CD4-positive, alpha-beta T cell treated with Interleukin-15 for 1 hour (primary cell): ENCODE data around the gene ZFP36.
"Not testable (repeated sequence)": the region's sequence is repeated elsewhere in the genome, so short reads cannot be mapped to it uniquely, and the experiment has no call there.

Source experiments
- DNase-seq: peaks from one replicate; pipeline ENCODE4 v3.0.0-alpha.2; 2020

ZFP36 gene

GRCh38 chr19:39449116-39449797 lies 42.6 kb downstream of the ZFP36 start:
- DNase-seq, result no peak

GRCh38 chr19:39451257-39451656 lies 44.6 kb downstream of the ZFP36 start:
- DNase-seq, result not testable (repeated sequence)
